Measurements from ENCODE around the gene RFX1.

RFX1 gene

DNA sequence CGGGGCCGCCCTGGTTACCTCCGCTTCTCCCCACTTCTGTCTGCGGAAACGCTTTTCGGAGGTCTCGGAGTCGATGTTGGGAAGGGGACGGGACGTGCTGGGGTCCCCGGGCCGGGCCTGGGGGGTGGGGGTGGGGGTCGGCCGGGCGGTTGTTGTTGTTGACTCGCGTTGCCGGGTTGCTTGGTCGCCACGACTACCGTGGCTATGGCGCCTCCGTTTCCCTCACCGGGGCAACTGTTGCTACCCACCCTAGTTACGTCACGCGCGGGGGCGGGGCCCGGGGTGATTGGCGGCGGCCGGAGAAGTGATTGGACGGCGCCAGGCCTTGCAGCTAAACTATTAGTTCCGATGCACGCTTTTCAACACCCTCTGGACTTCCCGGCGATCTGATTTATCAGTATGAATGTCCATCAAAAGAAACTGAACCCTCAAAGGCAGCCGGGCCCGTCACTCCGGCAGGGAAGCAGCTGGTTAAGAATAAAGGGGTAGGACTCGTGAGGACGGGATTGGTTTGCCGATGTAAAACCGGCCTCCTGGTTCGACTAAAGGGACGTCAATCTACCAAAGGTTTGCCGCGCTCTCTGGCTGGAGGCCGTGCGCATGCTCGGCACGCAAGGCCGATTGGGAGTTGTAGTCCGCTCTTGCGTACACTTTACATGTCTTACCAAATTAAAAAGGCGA, at the start of gene RFX1:
RFX1 (minus strand) TSS at position 236 of the 681 bp plus-strand sequence. CDS start 12,477 bp downstream, outside the sequence.
- peak within 1 kb of the TSS; percentile 91 for H3K27ac ChIP-seq
- no peak for TF ChIP-seq ZFX (IDR thresholded peaks at IDR 0.05)
- no peak for TF ChIP-seq CTCF (conservative IDR thresholded peaks at IDR 0.05)

DNA sequence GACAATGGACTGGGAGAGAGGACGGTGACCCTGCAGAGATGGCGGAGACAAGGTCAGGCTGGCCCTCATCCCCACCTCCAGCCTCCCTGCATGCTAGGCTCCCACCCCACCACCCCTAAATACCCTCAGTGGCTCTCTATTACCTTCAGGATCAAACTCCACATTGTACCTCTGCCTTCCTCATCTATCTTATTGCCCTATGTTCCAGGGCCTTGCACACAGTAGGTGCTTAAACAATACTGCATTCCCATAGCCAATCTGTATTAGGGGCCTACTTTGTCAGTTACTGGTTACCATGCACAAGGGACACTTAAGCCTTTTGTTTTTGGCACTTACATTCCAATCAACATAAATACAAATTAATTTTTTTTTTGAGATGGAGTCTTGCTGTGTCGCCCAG, 49.3 kb upstream of the RFX1 start:
- no peak for TF ChIP-seq ZFX (IDR thresholded peaks at IDR 0.05)
- no peak for TF ChIP-seq CTCF (conservative IDR thresholded peaks at IDR 0.05)
- H3K27ac ChIP-seq: no peak overlapping the region

DNA sequence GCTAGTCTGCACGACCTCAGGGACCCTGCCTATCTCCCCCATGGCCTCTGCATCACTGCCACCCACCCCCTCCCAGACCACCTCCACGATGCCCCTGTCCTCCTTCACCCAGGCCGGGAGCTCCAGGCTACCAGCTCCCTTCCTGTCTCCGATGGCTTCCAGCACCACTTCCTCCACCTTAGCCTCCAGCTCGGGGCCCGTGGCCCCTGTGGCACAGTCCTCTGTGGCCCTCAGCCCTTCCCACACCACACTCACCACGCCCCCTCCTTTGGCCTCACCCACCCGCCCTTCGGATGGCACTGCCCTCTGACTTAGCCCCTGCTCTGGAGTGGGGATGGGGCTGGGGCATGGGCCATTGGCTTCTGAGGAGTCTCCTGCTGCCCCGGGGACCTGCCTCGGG, 48.6 kb upstream of the RFX1 start:
- no peak for TF ChIP-seq CTCF (conservative IDR thresholded peaks at IDR 0.05)
- no peak for TF ChIP-seq ZFX (IDR thresholded peaks at IDR 0.05)
- no peak overlapping the region for H3K27ac ChIP-seq

DNA sequence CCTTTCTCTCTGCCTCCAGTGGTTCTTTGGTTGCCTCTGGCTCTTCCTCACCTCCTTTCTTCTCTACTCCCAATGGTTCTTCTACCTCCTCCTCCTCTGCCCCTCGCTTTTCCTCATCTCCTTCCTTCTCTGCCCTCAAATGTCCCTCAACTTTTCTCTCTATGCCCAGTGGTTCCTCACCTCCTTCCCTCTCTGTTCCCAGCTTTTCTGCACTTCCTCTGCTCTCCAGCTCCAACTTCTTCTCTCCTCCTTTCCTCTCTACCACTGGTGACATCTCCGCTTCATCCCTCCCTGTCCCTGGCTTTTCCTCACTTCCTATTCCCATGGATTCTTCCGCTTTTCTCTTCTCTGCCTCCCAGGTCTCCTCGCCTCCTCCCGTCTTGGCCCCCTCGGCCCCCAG, 48.0 kb upstream of the RFX1 start:
- TF ChIP-seq ZFX (IDR thresholded peaks at IDR 0.05) (no peak), CTCF (conservative IDR thresholded peaks at IDR 0.05) (no peak)
- H3K27ac ChIP-seq: no peak overlapping the region

DNA sequence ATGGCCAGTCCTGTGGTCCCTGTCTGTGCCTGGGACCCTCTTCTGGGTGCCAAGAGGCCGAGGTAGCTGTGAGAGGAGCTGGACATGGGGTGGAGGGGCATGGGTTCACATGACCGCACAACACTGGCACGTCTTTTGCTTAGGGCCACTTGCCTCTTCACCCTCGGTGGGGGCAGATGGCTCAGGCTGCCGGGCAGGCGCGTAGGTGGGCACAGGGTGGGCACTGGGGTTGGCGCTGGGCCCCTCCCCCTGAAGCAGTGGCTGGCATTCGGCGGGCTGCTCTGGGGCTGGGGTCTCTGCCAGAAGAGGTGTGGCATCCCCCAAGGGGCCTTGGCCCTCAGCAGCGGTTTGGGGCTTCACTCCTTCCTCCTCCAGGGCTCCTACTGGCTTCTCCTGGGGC, 47.4 kb upstream of the RFX1 start:
- no peak for TF ChIP-seq ZFX (IDR thresholded peaks at IDR 0.05)
- no peak for TF ChIP-seq CTCF (conservative IDR thresholded peaks at IDR 0.05)
- no peak overlapping the region for H3K27ac ChIP-seq

- TF ChIP-seq CTCF (conservative IDR thresholded peaks at IDR 0.05): no peak
- no peak for TF ChIP-seq ZFX (IDR thresholded peaks at IDR 0.05)
- H3K27ac ChIP-seq: no peak overlapping the region
These were observed 46.9 kb upstream of the RFX1 start for GRCh38 chr19:14053032-14053431.

DNA sequence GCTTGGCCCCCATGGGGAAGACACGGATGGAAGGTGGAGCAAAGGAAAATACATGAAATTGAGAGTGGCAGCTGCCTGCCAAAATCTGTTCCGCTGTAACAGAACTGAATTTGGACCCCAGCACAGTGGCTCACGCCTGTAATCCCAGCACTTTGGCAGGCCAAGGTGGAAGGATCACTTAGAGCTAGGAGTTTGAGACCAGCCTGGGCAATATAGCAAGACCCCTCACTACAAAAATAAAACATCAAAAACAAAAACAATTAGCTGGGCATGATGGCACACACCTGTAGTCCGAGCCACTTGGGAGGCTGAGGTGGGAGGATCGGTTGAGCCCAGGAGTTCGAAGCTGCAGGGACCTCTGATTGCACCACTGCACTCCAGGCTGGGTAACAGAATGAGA, 46.4 kb upstream of the RFX1 start:
- H3K27ac ChIP-seq: no peak overlapping the region
- TF ChIP-seq CTCF (conservative IDR thresholded peaks at IDR 0.05): no peak
- no peak for TF ChIP-seq ZFX (IDR thresholded peaks at IDR 0.05)
